Muscle layer of colon (tissue), 2 donors: ENCODE data around the gene EVL.

Experiments
- H3K27ac ChIP-seq: one replicate; pipeline ENCODE4 v1.7.0; 2013; ENCODE audit warnings: low read depth, mild to moderate bottlenecking, low read length, moderate library complexity
- H3K27me3 ChIP-seq, 2 donors: one replicate each; pipeline ENCODE4 v1.7.0; 2013; ENCODE audit warnings: low read length in 2 of 2, mild to moderate bottlenecking in 2 of 2; ENCODE audit not compliant: insufficient read depth in 2 of 2, control insufficient read depth in 1 of 2
- H3K36me3 ChIP-seq: one replicate; pipeline ENCODE4 v1.7.0; 2013; ENCODE audit warnings: mild to moderate bottlenecking, low read length; ENCODE audit not compliant: insufficient read depth
- H3K4me1 ChIP-seq: one replicate; pipeline ENCODE4 v1.7.0; 2013; ENCODE audit warnings: mild to moderate bottlenecking, low read length; ENCODE audit not compliant: insufficient read depth
- H3K4me3 ChIP-seq, 2 donors: one replicate each; pipeline ENCODE4 v1.7.0; 2013; ENCODE audit warnings: low read length in 2 of 2, low read depth in 1 of 2, mild to moderate bottlenecking in 1 of 2, moderate library complexity in 1 of 2
- H3K9ac ChIP-seq: one replicate; pipeline ENCODE4 v1.7.0; 2013; ENCODE audit warnings: low read length
- H3K9me3 ChIP-seq: one replicate; pipeline ENCODE4 v1.7.0; 2013; ENCODE audit warnings: mild to moderate bottlenecking, low read length
- donor health status: abdominal sarcoma.
- donor health status: Adenocarcinoma of cecum.

Gene EVL

GRCh38 chr14:100041271-100041670, 24.0 kb upstream of the EVL start:
- no peaks in the 10 kb centered on the region for H3K27me3 ChIP-seq
- H3K27ac ChIP-seq = no peak overlapping the region
- no peaks in the 10 kb centered on the region for H3K4me1 ChIP-seq
- no peak overlapping the region for H3K4me3 ChIP-seq
- no peak overlapping the region for H3K9ac ChIP-seq
- no peaks in the 10 kb centered on the region for H3K36me3 ChIP-seq
- H3K9me3 ChIP-seq = no peaks in the 10 kb centered on the region

- Histone ChIP-seq H3K27ac (no peak overlapping the region), H3K4me3 (no peak overlapping the region), H3K27me3 (no peaks in the 10 kb centered on the region), H3K9ac (no peak overlapping the region), H3K36me3 (no peaks in the 10 kb centered on the region), H3K4me1 (no peaks in the 10 kb centered on the region), H3K9me3 (no peaks in the 10 kb centered on the region)
Observed at GRCh38 chr14:100042286-100042685, 22.9 kb upstream of the EVL start.

GRCh38 chr14:100045642-100046344, 19.4 kb upstream of the EVL start:
- H3K4me3 ChIP-seq = no peak overlapping the region
- no peak overlapping the region for H3K27ac ChIP-seq
- peaks cover 15% of the 10 kb centered on the region for H3K4me1 ChIP-seq
- no peaks in the 10 kb centered on the region for H3K27me3 ChIP-seq
- no peak overlapping the region for H3K9ac ChIP-seq
- no peaks in the 10 kb centered on the region for H3K9me3 ChIP-seq
- H3K36me3 ChIP-seq = no peaks in the 10 kb centered on the region

- Histone ChIP-seq H3K4me1 (peaks cover 15% of the 10 kb centered on the region), H3K9me3 (no peaks in the 10 kb centered on the region), H3K36me3 (no peaks in the 10 kb centered on the region), H3K4me3 (no peak overlapping the region), H3K9ac (no peak overlapping the region), H3K27ac (no peak overlapping the region), H3K27me3 (no peaks in the 10 kb centered on the region)
Observed at GRCh38 chr14:100047600-100047999, 17.6 kb upstream of the EVL start.

GRCh38 chr14:100048786-100049185, 16.4 kb upstream of the EVL start:
- H3K27ac ChIP-seq = no peak overlapping the region
- no peaks in the 10 kb centered on the region for H3K27me3 ChIP-seq
- no peak overlapping the region for H3K9ac ChIP-seq
- H3K36me3 ChIP-seq = no peaks in the 10 kb centered on the region
- no peak overlapping the region for H3K4me3 ChIP-seq
- peaks cover 15% of the 10 kb centered on the region for H3K4me1 ChIP-seq
- no peaks in the 10 kb centered on the region for H3K9me3 ChIP-seq

GRCh38 chr14:100049220-100049619, 16.0 kb upstream of the EVL start:
- H3K4me3 ChIP-seq = no peak overlapping the region
- H3K27me3 ChIP-seq = no peaks in the 10 kb centered on the region
- no peaks in the 10 kb centered on the region for H3K36me3 ChIP-seq
- no peak overlapping the region for H3K9ac ChIP-seq
- peaks cover 15% of the 10 kb centered on the region for H3K4me1 ChIP-seq
- no peak overlapping the region for H3K27ac ChIP-seq
- H3K9me3 ChIP-seq = no peaks in the 10 kb centered on the region

- no peak overlapping the region for H3K4me3 ChIP-seq
- no peaks in the 10 kb centered on the region for H3K9me3 ChIP-seq
- no peak overlapping the region for H3K9ac ChIP-seq
- H3K36me3 ChIP-seq = no peaks in the 10 kb centered on the region
- H3K4me1 ChIP-seq = peaks cover 15% of the 10 kb centered on the region
- no peak overlapping the region for H3K27ac ChIP-seq
- no peaks in the 10 kb centered on the region for H3K27me3 ChIP-seq
Observed at GRCh38 chr14:100051103-100051502, 14.1 kb upstream of the EVL start.

GRCh38 chr14:100051543-100051942, 13.7 kb upstream of the EVL start:
- H3K4me3 ChIP-seq = no peak overlapping the region
- peaks cover 15% of the 10 kb centered on the region for H3K4me1 ChIP-seq
- H3K27me3 ChIP-seq = no peaks in the 10 kb centered on the region
- H3K27ac ChIP-seq = no peak overlapping the region
- no peaks in the 10 kb centered on the region for H3K36me3 ChIP-seq
- no peaks in the 10 kb centered on the region for H3K9me3 ChIP-seq
- H3K9ac ChIP-seq = no peak overlapping the region

GRCh38 chr14:100052819-100053218, 12.4 kb upstream of the EVL start:
- Histone ChIP-seq H3K4me3 (no peak overlapping the region), H3K4me1 (peaks cover 16% of the 10 kb centered on the region), H3K27me3 (no peaks in the 10 kb centered on the region), H3K9me3 (no peaks in the 10 kb centered on the region), H3K27ac (no peak overlapping the region), H3K36me3 (no peaks in the 10 kb centered on the region), H3K9ac (no peak overlapping the region)

- H3K27me3 ChIP-seq = no peaks in the 10 kb centered on the region
- no peaks in the 10 kb centered on the region for H3K9me3 ChIP-seq
- H3K9ac ChIP-seq = no peak overlapping the region
- H3K27ac ChIP-seq = no peak overlapping the region
- peaks cover 7% of the 10 kb centered on the region for H3K4me1 ChIP-seq
- H3K36me3 ChIP-seq = no peaks in the 10 kb centered on the region
- H3K4me3 ChIP-seq = no peak overlapping the region
Observed at GRCh38 chr14:100054316-100055075, 10.7 kb upstream of the EVL start.

GRCh38 chr14:100056431-100056830, 8.8 kb upstream of the EVL start:
- no peaks in the 10 kb centered on the region for H3K36me3 ChIP-seq
- H3K9me3 ChIP-seq = no peaks in the 10 kb centered on the region
- H3K4me3 ChIP-seq = no peak overlapping the region
- H3K4me1 ChIP-seq = peaks cover 3% of the 10 kb centered on the region
- no peak overlapping the region for H3K9ac ChIP-seq
- H3K27ac ChIP-seq = no peak overlapping the region
- no peaks in the 10 kb centered on the region for H3K27me3 ChIP-seq
